ENCODE data around the gene UGT1A3. TPM values are rescaled to one million over a fixed set of nuclear protein-coding genes. Genes with fewer than 3 reads are reported as not detected.

Gene UGT1A3
- total and polyA plus RNA-seq, 7 experiments from 2014 or later: not detected

DNA sequence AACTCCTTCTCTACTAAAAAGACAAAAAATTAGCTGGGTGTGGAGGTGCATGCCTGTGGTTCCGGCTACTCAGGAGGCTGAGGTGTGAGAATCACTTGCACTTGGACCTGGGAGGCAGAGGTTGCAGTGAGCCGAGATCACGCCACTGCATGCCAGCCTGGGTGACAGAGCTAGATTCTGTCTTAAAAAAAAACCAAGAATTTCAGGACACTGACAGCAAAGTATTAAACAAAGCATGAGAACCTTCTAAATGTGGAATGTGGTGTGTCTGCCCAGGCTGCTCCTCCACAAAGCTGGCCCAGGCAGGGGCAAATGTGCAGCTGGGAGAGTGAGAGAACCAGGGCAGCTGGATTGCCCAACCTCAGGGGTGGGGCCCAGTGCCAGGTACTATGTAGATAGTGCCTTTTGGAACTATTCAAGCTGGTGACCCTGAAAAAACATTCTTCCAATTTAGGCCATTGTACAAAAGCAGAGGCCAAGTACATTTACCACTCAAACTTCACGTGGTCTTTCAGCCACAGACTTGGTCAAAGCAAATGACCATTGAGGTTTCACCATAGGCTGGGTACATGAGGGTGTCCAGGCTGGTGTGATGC is 22.8 kb upstream of the UGT1A3 start:
- Mint-ChIP-seq H3K36me3 (peaks cover 0 to 5% (median 0%) of the 10 kb centered on the region in 5 donors), H3K27ac (no peak overlapping the region), H3K9me3 (peaks cover 0 to 10% (median 3%) of the 10 kb centered on the region in 11 donors), H3K4me1 (no peaks in the 10 kb centered on the region), H3K27me3 (peaks cover 9 to 32% (median 14%) of the 10 kb centered on the region in 5 donors), H3K4me3 (no peak overlapping the region)
- H3K27ac ChIP-seq (ENCODE audit: low read depth, low read length): no peak overlapping the region
- intact Hi-C loops (cut with micrococcal nuclease): no loop called here
- peaks cover 0 to 7% of the 10 kb centered on the region in 2 donors for H3K27me3 ChIP-seq (ENCODE audit: control insufficient read depth in 2 of 2, insufficient read depth in 2 of 2, low read length in 2 of 2)
- ATAC-seq (no peak), DNase-seq (no peak)
- CTCF ChIA-PET: no interaction called here
- no peaks in the 10 kb centered on the region for H3K4me1 ChIP-seq (ENCODE audit: control insufficient read depth in 2 of 2, insufficient read depth in 2 of 2, low read length in 2 of 2)
- no peaks in the 10 kb centered on the region for H3K9me3 ChIP-seq (ENCODE audit: control insufficient read depth in 2 of 3, low read length in 3 of 3)
- no peaks in the 10 kb centered on the region for H3K36me3 ChIP-seq (ENCODE audit: control insufficient read depth in 2 of 3, insufficient read depth in 3 of 3, low read length in 3 of 3)
- POLR2A ChIA-PET: no interaction called here
- H3K4me3 ChIP-seq (ENCODE audit: low read length): no peak overlapping the region

- CTCF ChIA-PET: no interaction called here
- Mint-ChIP-seq H3K4me1 (no peaks in the 10 kb centered on the region), H3K9me3 (peaks cover 0 to 10% (median 3%) of the 10 kb centered on the region in 11 donors), H3K27me3 (peaks cover 13 to 33% (median 19%) of the 10 kb centered on the region in 5 donors), H3K36me3 (peaks cover 0 to 5% (median 0%) of the 10 kb centered on the region in 5 donors), H3K4me3 (no peak overlapping the region), H3K27ac (no peak overlapping the region)
- no peak for ATAC-seq
- POLR2A ChIA-PET: no interaction called here
- Histone ChIP-seq H3K9me3 (ENCODE audit: control insufficient read depth in 2 of 3, low read length in 3 of 3) (no peaks in the 10 kb centered on the region), H3K4me1 (ENCODE audit: control insufficient read depth in 2 of 2, insufficient read depth in 2 of 2, low read length in 2 of 2) (no peaks in the 10 kb centered on the region), H3K27ac (ENCODE audit: low read depth, low read length) (no peak overlapping the region), H3K4me3 (ENCODE audit: low read length) (no peak overlapping the region), H3K36me3 (ENCODE audit: control insufficient read depth in 2 of 3, insufficient read depth in 3 of 3, low read length in 3 of 3) (no peaks in the 10 kb centered on the region), H3K27me3 (ENCODE audit: control insufficient read depth in 2 of 2, insufficient read depth in 2 of 2, low read length in 2 of 2) (peaks cover 0 to 7% of the 10 kb centered on the region in 2 donors)
- intact Hi-C loops (cut with micrococcal nuclease): no loop called here
- no peak for DNase-seq
Measured at GRCh38 chr2:233706720-233707119, 22.1 kb upstream of the UGT1A3 start.

- H3K36me3 ChIP-seq (ENCODE audit: control insufficient read depth in 2 of 3, insufficient read depth in 3 of 3, low read length in 3 of 3): no peaks in the 10 kb centered on the region
- H3K27ac ChIP-seq (ENCODE audit: low read depth, low read length): no peak overlapping the region
- ChIA-PET CTCF (no interaction called here), POLR2A (no interaction called here)
- intact Hi-C loops (cut with micrococcal nuclease): no loop called here
- DNase-seq (no peak), ATAC-seq (no peak)
- H3K4me3 ChIP-seq (ENCODE audit: low read length): no peak overlapping the region
- peaks cover 0 to 5% (median 0%) of the 10 kb centered on the region in 5 donors for H3K36me3 Mint-ChIP-seq
- H3K4me1 ChIP-seq (ENCODE audit: control insufficient read depth in 2 of 2, insufficient read depth in 2 of 2, low read length in 2 of 2): no peaks in the 10 kb centered on the region
- H3K27ac Mint-ChIP-seq: no peak overlapping the region
- H3K9me3 ChIP-seq (ENCODE audit: control insufficient read depth in 2 of 3, low read length in 3 of 3): no peaks in the 10 kb centered on the region
- H3K9me3 Mint-ChIP-seq: peaks cover 0 to 10% (median 3%) of the 10 kb centered on the region in 11 donors
- H3K4me1 Mint-ChIP-seq: no peaks in the 10 kb centered on the region
- H3K27me3 ChIP-seq (ENCODE audit: control insufficient read depth in 2 of 2, insufficient read depth in 2 of 2, low read length in 2 of 2): peaks cover 0 to 7% of the 10 kb centered on the region in 2 donors
- no peak overlapping the region for H3K4me3 Mint-ChIP-seq
- H3K27me3 Mint-ChIP-seq: peaks cover 13 to 31% (median 25%) of the 10 kb centered on the region in 5 donors
Measured at GRCh38 chr2:233707940-233708644, 20.8 kb upstream of the UGT1A3 start.

DNA sequence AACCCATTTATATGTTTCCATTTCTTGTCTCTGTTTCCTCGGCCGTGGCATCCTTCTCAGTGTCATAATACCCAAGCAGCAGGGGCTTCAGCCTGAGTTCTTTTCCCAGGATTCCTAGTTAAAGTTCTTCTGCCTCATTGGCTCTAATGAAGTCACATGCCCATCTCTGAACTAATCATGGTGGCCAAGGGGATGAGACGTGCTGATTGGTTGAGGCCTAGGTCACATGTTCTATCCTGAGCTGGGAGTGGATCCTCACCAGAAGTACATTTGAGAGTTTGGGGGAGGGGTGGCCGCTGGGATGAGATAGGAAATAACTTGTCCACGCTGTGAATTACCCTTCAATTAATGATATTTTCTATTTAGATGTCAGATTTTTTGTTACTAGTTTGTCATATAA is 19.9 kb upstream of the UGT1A3 start:
- POLR2A ChIA-PET: no interaction called here
- peaks cover 0 to 4% (median 0%) of the 10 kb centered on the region in 7 donors for H3K4me1 Mint-ChIP-seq

GRCh38 chr2:233711312-233712008 is 17.4 kb upstream of the UGT1A3 start:
- H3K4me3 Mint-ChIP-seq: no peak overlapping the region

More for the DNA sequence above, 19.9 kb upstream of the UGT1A3 start:
- Histone ChIP-seq H3K27ac (ENCODE audit: low read depth, low read length) (no peak overlapping the region), H3K4me1 (ENCODE audit: control insufficient read depth in 2 of 2, insufficient read depth in 2 of 2, low read length in 2 of 2) (no peaks in the 10 kb centered on the region), H3K9me3 (ENCODE audit: control insufficient read depth in 2 of 3, low read length in 3 of 3) (no peaks in the 10 kb centered on the region), H3K4me3 (ENCODE audit: low read length) (no peak overlapping the region), H3K27me3 (ENCODE audit: control insufficient read depth in 2 of 2, insufficient read depth in 2 of 2, low read length in 2 of 2) (peaks cover 0 to 7% of the 10 kb centered on the region in 2 donors), H3K36me3 (ENCODE audit: control insufficient read depth in 2 of 3, insufficient read depth in 3 of 3, low read length in 3 of 3) (no peaks in the 10 kb centered on the region)
- ATAC-seq (no peak), DNase-seq (no peak)
- peaks cover 0 to 8% (median 3%) of the 10 kb centered on the region in 11 donors for H3K9me3 Mint-ChIP-seq
- no peak overlapping the region for H3K27ac Mint-ChIP-seq
- no peak overlapping the region for H3K4me3 Mint-ChIP-seq
- intact Hi-C loops (cut with micrococcal nuclease): no loop called here
- peaks cover 0 to 4% (median 0%) of the 10 kb centered on the region in 5 donors for H3K36me3 Mint-ChIP-seq
- CTCF ChIA-PET: no interaction called here
- peaks cover 20 to 36% (median 25%) of the 10 kb centered on the region in 5 donors for H3K27me3 Mint-ChIP-seq

GRCh38 chr2:233712611-233713261 is 16.1 kb upstream of the UGT1A3 start, which contains the start of gene UGT1A5:
TSS of gene UGT1A5 (plus strand) at chr2:233712907. CDS start at chr2:233712992, 85 bp downstream.
- no peaks in the 10 kb centered on the region for H3K9me3 ChIP-seq (ENCODE audit: control insufficient read depth in 2 of 3, low read length in 3 of 3)
- ChIA-PET CTCF (interaction anchor here (1.3 kb wide), 1 partner anchor 788 kb away, joined by 3 read pairs; no protein-coding TSS in a partner anchor), POLR2A (no interaction called here)
- no peak within 1 kb of the TSS for H3K4me3 ChIP-seq (ENCODE audit: low read length)
- Mint-ChIP-seq H3K27me3 (peaks cover 15 to 44% (median 36%) of the 10 kb centered on the region in 5 donors), H3K4me1 (peaks cover 0 to 5% (median 0%) of the 10 kb centered on the region in 7 donors), H3K4me3 (no peak within 1 kb of the TSS), H3K36me3 (no peaks in the 10 kb centered on the region), H3K27ac (no peak within 1 kb of the TSS), H3K9me3 (no peaks in the 10 kb centered on the region)
- DNase-seq: no peak
- H3K27me3 ChIP-seq (ENCODE audit: control insufficient read depth in 2 of 2, insufficient read depth in 2 of 2, low read length in 2 of 2): peaks cover 0 to 6% of the 10 kb centered on the region in 2 donors
- H3K36me3 ChIP-seq (ENCODE audit: control insufficient read depth in 2 of 3, insufficient read depth in 3 of 3, low read length in 3 of 3): no peaks in the 10 kb centered on the region
- no peaks in the 10 kb centered on the region for H3K4me1 ChIP-seq (ENCODE audit: control insufficient read depth in 2 of 2, insufficient read depth in 2 of 2, low read length in 2 of 2)
- no peak for ATAC-seq
- intact Hi-C loops (cut with micrococcal nuclease): loop anchor here in 1 of 2 donors (5.0 kb wide), 4 partner anchors 310 to 860 kb away; partner anchors contain the start of gene ATG16L1
- no peak within 1 kb of the TSS for H3K27ac ChIP-seq (ENCODE audit: low read depth, low read length)

More at GRCh38 chr2:233711312-233712008, 17.4 kb upstream of the UGT1A3 start:
- Mint-ChIP-seq H3K9me3 (no peaks in the 10 kb centered on the region), H3K36me3 (no peaks in the 10 kb centered on the region), H3K27ac (peak overlapping the region in 1 of 9 donors; percentile 17), H3K27me3 (peaks cover 21 to 40% (median 23%) of the 10 kb centered on the region in 5 donors), H3K4me1 (peaks cover 0 to 5% (median 0%) of the 10 kb centered on the region in 7 donors)
- intact Hi-C loops (cut with micrococcal nuclease): loop anchor here (2.0 to 5.0 kb wide), 7 partner anchors 145 to 1105 kb away; partner anchors contain the start of genes ATG16L1 (in 1 of the 2) and USP40 (in 1 of the 2)
- POLR2A ChIA-PET: no interaction called here
- H3K27me3 ChIP-seq (ENCODE audit: control insufficient read depth in 2 of 2, insufficient read depth in 2 of 2, low read length in 2 of 2): peaks cover 0 to 6% of the 10 kb centered on the region in 2 donors
- no peaks in the 10 kb centered on the region for H3K4me1 ChIP-seq (ENCODE audit: control insufficient read depth in 2 of 2, insufficient read depth in 2 of 2, low read length in 2 of 2)
- H3K36me3 ChIP-seq (ENCODE audit: control insufficient read depth in 2 of 3, insufficient read depth in 3 of 3, low read length in 3 of 3): no peaks in the 10 kb centered on the region
- CTCF ChIA-PET: interaction anchor here (1.1 to 1.7 kb wide), 3 partner anchors 80 to 791 kb away, joined by 3 to 5 read pairs (median 3); no protein-coding TSS in a partner anchor
- no peak overlapping the region for H3K4me3 ChIP-seq (ENCODE audit: low read length)
- DNase-seq: peak; percentile 16 to 66 (median 48)
- peak; percentile 75 for ATAC-seq
- H3K27ac ChIP-seq (ENCODE audit: low read depth, low read length): no peak overlapping the region
- no peaks in the 10 kb centered on the region for H3K9me3 ChIP-seq (ENCODE audit: control insufficient read depth in 2 of 3, low read length in 3 of 3)

Data from naive thymus-derived CD4-positive, alpha-beta T cell (primary cell).